ENCODE data around the gene MPV17L. TPM values are rescaled to one million over a fixed set of nuclear protein-coding genes. Genes with fewer than 3 reads are reported as not detected.
"Not testable (repeated sequence)": the region's sequence is repeated elsewhere in the genome, so short reads cannot be mapped to it uniquely, and the experiment has no call there.

Gene MPV17L
- total RNA-seq, 3 donors from 2014 or later (not counting 1 experiment from before 2014, with no cell fraction given) = 0.07 to 0.12 TPM; not detected in 1

- no peak overlapping the region for H3K4me3 Mint-ChIP-seq
- ATAC-seq (no peak), DNase-seq (no peak)
- no peak for TF ChIP-seq CTCF (IDR thresholded peaks at IDR 0.05)
- Histone ChIP-seq H3K4me1 (ENCODE audit: control insufficient read depth, insufficient read depth, low read length) (no peaks in the 10 kb centered on the region), H3K9me3 (ENCODE audit: control insufficient read depth, insufficient read depth, low read length) (no peaks in the 10 kb centered on the region), H3K27me3 (ENCODE audit: control insufficient read depth, insufficient read depth, low read length) (no peaks in the 10 kb centered on the region), H3K36me3 (ENCODE audit: control insufficient read depth, insufficient read depth, low read length) (no peaks in the 10 kb centered on the region), H3K4me3 (ENCODE audit: low read length) (no peak overlapping the region), H3K27ac (ENCODE audit: low read length) (no peak overlapping the region)
- peaks cover 13 to 18% of the 10 kb centered on the region in 2 donors for H3K27me3 Mint-ChIP-seq (ENCODE audit: low read depth in 2 of 2)
- no peaks in the 10 kb centered on the region for H3K4me1 Mint-ChIP-seq
- no peak overlapping the region for H3K27ac Mint-ChIP-seq
- intact Hi-C loops (cut with micrococcal nuclease) = no loop called here
- H3K9me3 Mint-ChIP-seq = no peaks in the 10 kb centered on the region
- H3K36me3 Mint-ChIP-seq = no peaks in the 10 kb centered on the region
- WGBS (ENCODE audit: insufficient coverage) = 92% methylated on average over 11 of the region's 14 CpGs
Measured at GRCh38 chr16:15398618-15399316, 3.2 kb downstream of the MPV17L start.

- Mint-ChIP-seq H3K27me3 (ENCODE audit: low read depth in 2 of 2) (peaks cover 13 to 17% of the 10 kb centered on the region in 2 donors), H3K36me3 (no peaks in the 10 kb centered on the region), H3K9me3 (no peaks in the 10 kb centered on the region), H3K4me3 (no peak overlapping the region), H3K27ac (no peak overlapping the region), H3K4me1 (no peaks in the 10 kb centered on the region)
- no peak overlapping the region for H3K27ac ChIP-seq (ENCODE audit: low read length)
- 97% methylated on average over 3 of the region's 3 CpGs for WGBS (ENCODE audit: insufficient coverage)
- no peak for TF ChIP-seq CTCF (IDR thresholded peaks at IDR 0.05)
- H3K4me1 ChIP-seq (ENCODE audit: control insufficient read depth, insufficient read depth, low read length) = no peaks in the 10 kb centered on the region
- DNase-seq (no peak), ATAC-seq (no peak)
- H3K4me3 ChIP-seq (ENCODE audit: low read length) = no peak overlapping the region
- no peaks in the 10 kb centered on the region for H3K9me3 ChIP-seq (ENCODE audit: control insufficient read depth, insufficient read depth, low read length)
- H3K27me3 ChIP-seq (ENCODE audit: control insufficient read depth, insufficient read depth, low read length) = no peaks in the 10 kb centered on the region
- no peaks in the 10 kb centered on the region for H3K36me3 ChIP-seq (ENCODE audit: control insufficient read depth, insufficient read depth, low read length)
- intact Hi-C loops (cut with micrococcal nuclease) = no loop called here
Measured at GRCh38 chr16:15399317-15399716, 3.8 kb downstream of the MPV17L start.

- H3K27me3 Mint-ChIP-seq (ENCODE audit: low read depth in 2 of 2) = peaks cover 7 to 10% of the 10 kb centered on the region in 2 donors
- H3K9me3 Mint-ChIP-seq; ATAC-seq; H3K27ac ChIP-seq (ENCODE audit: low read length); DNase-seq; H3K9me3 ChIP-seq (ENCODE audit: control insufficient read depth, insufficient read depth, low read length); H3K36me3 Mint-ChIP-seq; H3K27ac Mint-ChIP-seq; H3K36me3 ChIP-seq (ENCODE audit: control insufficient read depth, insufficient read depth, low read length); H3K27me3 ChIP-seq (ENCODE audit: control insufficient read depth, insufficient read depth, low read length); H3K4me1 Mint-ChIP-seq; H3K4me1 ChIP-seq (ENCODE audit: control insufficient read depth, insufficient read depth, low read length); H3K4me3 Mint-ChIP-seq; intact Hi-C loops (cut with micrococcal nuclease); H3K4me3 ChIP-seq (ENCODE audit: low read length): not testable (repeated sequence)
- 96% methylated on average over 6 of the region's 6 CpGs for WGBS (ENCODE audit: insufficient coverage)
Measured at GRCh38 chr16:15400314-15400713, 4.8 kb downstream of the MPV17L start.

- no peak for TF ChIP-seq CTCF (IDR thresholded peaks at IDR 0.05)
- Histone ChIP-seq H3K4me3 (ENCODE audit: low read length) (no peak overlapping the region), H3K9me3 (ENCODE audit: control insufficient read depth, insufficient read depth, low read length) (no peaks in the 10 kb centered on the region), H3K27me3 (ENCODE audit: control insufficient read depth, insufficient read depth, low read length) (no peaks in the 10 kb centered on the region), H3K4me1 (ENCODE audit: control insufficient read depth, insufficient read depth, low read length) (no peaks in the 10 kb centered on the region), H3K36me3 (ENCODE audit: control insufficient read depth, insufficient read depth, low read length) (no peaks in the 10 kb centered on the region), H3K27ac (ENCODE audit: low read length) (no peak overlapping the region)
- Mint-ChIP-seq H3K9me3 (no peaks in the 10 kb centered on the region), H3K4me3 (no peak overlapping the region), H3K4me1 (no peaks in the 10 kb centered on the region), H3K27me3 (ENCODE audit: low read depth in 2 of 2) (peaks cover 1 to 3% of the 10 kb centered on the region in 2 donors), H3K36me3 (no peaks in the 10 kb centered on the region), H3K27ac (no peak overlapping the region)
- intact Hi-C loops (cut with micrococcal nuclease) = no loop called here
- WGBS (ENCODE audit: insufficient coverage) = 84% methylated on average over 2 of the region's 3 CpGs
- ATAC-seq = no peak
- no peak for DNase-seq
Measured at GRCh38 chr16:15401972-15402371, 6.4 kb downstream of the MPV17L start.

Data from natural killer cell (primary cell).